ENCODE data around the gene TSC22D1.
"Not testable (repeated sequence)": the region's sequence is repeated elsewhere in the genome, so short reads cannot be mapped to it uniquely, and the experiment has no call there.

The TSC22D1 gene

GRCh38 chr13:44514278-44514677 is 61.9 kb downstream of the TSC22D1 start:
- Histone ChIP-seq H4K8ac (ENCODE audit: low read depth, low read length) (no peak overlapping the region), H2BK5ac (ENCODE audit: low read length) (no peak overlapping the region), H3K4me1 (ENCODE audit: control insufficient read depth in 2 of 2, insufficient read depth in 1 of 2, low read depth in 1 of 2, low read length in 2 of 2) (no peaks in the 10 kb centered on the region), H2BK12ac (ENCODE audit: low read length) (no peak overlapping the region), H2BK15ac (ENCODE audit: low read length) (no peak overlapping the region), H3K4me2 (ENCODE audit: insufficient read depth, low read length, poor library complexity, severe bottlenecking) (no peak overlapping the region), H2AFZ (ENCODE audit: low read length) (no peak overlapping the region), H3K4me3 (ENCODE audit: low read length in 2 of 2) (no peak overlapping the region), H3K23ac (ENCODE audit: low read depth, low read length, poor library complexity) (no peak overlapping the region), H2AK5ac (ENCODE audit: low read depth, low read length) (no peak overlapping the region), H3K4ac (ENCODE audit: low read length) (no peak overlapping the region), H3K9ac (ENCODE audit: low read depth, low read length, poor library complexity) (no peak overlapping the region), H2BK120ac (ENCODE audit: low read depth, low read length) (no peak overlapping the region), H3K27me3 (ENCODE audit: control insufficient read depth in 3 of 3, insufficient read depth in 3 of 3, low read depth in 1 of 3, low read length in 3 of 3) (no peaks in the 10 kb centered on the region), H3K9me3 (replicated peaks in 1 of 2; ENCODE audit: control insufficient read depth in 2 of 2, insufficient read depth in 1 of 2, low read depth in 1 of 2, low read length in 2 of 2) (no peaks in the 10 kb centered on the region), H3K14ac (ENCODE audit: low read length) (no peak overlapping the region), H3K36me3 (replicated peaks in 1 of 2; ENCODE audit: control insufficient read depth in 2 of 2, insufficient read depth in 2 of 2, low read length in 2 of 2) (peaks cover 3 to 24% of the 10 kb centered on the region in 2 donors), H3K79me1 (ENCODE audit: low read depth, low read length) (no peaks in the 10 kb centered on the region), H4K91ac (ENCODE audit: low read depth, low read length, poor library complexity) (no peak overlapping the region), H3K18ac (ENCODE audit: low read length) (no peak overlapping the region), H3K27ac (replicated peaks; ENCODE audit: low read length) (no peak overlapping the region)
- no CpG with 5 or more reads among the region's 6 CpGs for WGBS, 2 donors (ENCODE audit: extremely low coverage in 2 of 2, insufficient read length in 2 of 2, insufficient replicate concordance in 1 of 2)
- no peak for DNase-seq (ENCODE audit: low spot score)

- peaks cover 3 to 23% of the 10 kb centered on the region in 2 donors for H3K36me3 ChIP-seq (replicated peaks in 1 of 2; ENCODE audit: control insufficient read depth in 2 of 2, insufficient read depth in 2 of 2, low read length in 2 of 2)
- H3K18ac ChIP-seq (ENCODE audit: low read length); H3K79me1 ChIP-seq (ENCODE audit: low read depth, low read length); H3K14ac ChIP-seq (ENCODE audit: low read length); H3K23ac ChIP-seq (ENCODE audit: low read depth, low read length, poor library complexity); H3K4me2 ChIP-seq (ENCODE audit: insufficient read depth, low read length, poor library complexity, severe bottlenecking); H3K4me3 ChIP-seq (ENCODE audit: low read length in 2 of 2); H3K9ac ChIP-seq (ENCODE audit: low read depth, low read length, poor library complexity); H3K9me3 ChIP-seq (replicated peaks in 1 of 2; ENCODE audit: control insufficient read depth in 2 of 2, insufficient read depth in 1 of 2, low read depth in 1 of 2, low read length in 2 of 2); DNase-seq (ENCODE audit: low spot score); H3K27ac ChIP-seq (replicated peaks; ENCODE audit: low read length); H4K8ac ChIP-seq (ENCODE audit: low read depth, low read length); H2BK120ac ChIP-seq (ENCODE audit: low read depth, low read length); H2AK5ac ChIP-seq (ENCODE audit: low read depth, low read length); H4K91ac ChIP-seq (ENCODE audit: low read depth, low read length, poor library complexity); H2BK5ac ChIP-seq (ENCODE audit: low read length); H3K27me3 ChIP-seq (ENCODE audit: control insufficient read depth in 3 of 3, insufficient read depth in 3 of 3, low read depth in 1 of 3, low read length in 3 of 3); H3K4me1 ChIP-seq (ENCODE audit: control insufficient read depth in 2 of 2, insufficient read depth in 1 of 2, low read depth in 1 of 2, low read length in 2 of 2); H3K4ac ChIP-seq (ENCODE audit: low read length); H2BK12ac ChIP-seq (ENCODE audit: low read length); H2AFZ ChIP-seq (ENCODE audit: low read length); H2BK15ac ChIP-seq (ENCODE audit: low read length): not testable (repeated sequence)
- WGBS, 2 donors (ENCODE audit: extremely low coverage in 2 of 2, insufficient read length in 2 of 2, insufficient replicate concordance in 1 of 2), result no CpG with 5 or more reads among the region's 6 CpGs
Measured at GRCh38 chr13:44509853-44510252, 66.3 kb downstream of the TSC22D1 start.

- H3K4me1 ChIP-seq (ENCODE audit: control insufficient read depth in 2 of 2, insufficient read depth in 1 of 2, low read depth in 1 of 2, low read length in 2 of 2), result peaks cover 1 to 2% of the 10 kb centered on the region in 2 donors
- H3K79me1 ChIP-seq (ENCODE audit: low read depth, low read length), result no peaks in the 10 kb centered on the region
- no peak overlapping the region for H4K8ac ChIP-seq (ENCODE audit: low read depth, low read length)
- no peak overlapping the region for H3K14ac ChIP-seq (ENCODE audit: low read length)
- H3K9me3 ChIP-seq (replicated peaks in 1 of 2; ENCODE audit: control insufficient read depth in 2 of 2, insufficient read depth in 1 of 2, low read depth in 1 of 2, low read length in 2 of 2), result no peaks in the 10 kb centered on the region
- no peaks in the 10 kb centered on the region for H3K27me3 ChIP-seq (ENCODE audit: control insufficient read depth in 3 of 3, insufficient read depth in 3 of 3, low read depth in 1 of 3, low read length in 3 of 3)
- H2AFZ ChIP-seq (ENCODE audit: low read length), result no peak overlapping the region
- H2BK15ac ChIP-seq (ENCODE audit: low read length), result no peak overlapping the region
- H2AK5ac ChIP-seq (ENCODE audit: low read depth, low read length), result no peak overlapping the region
- no peak overlapping the region for H2BK5ac ChIP-seq (ENCODE audit: low read length)
- no peak overlapping the region for H3K4ac ChIP-seq (ENCODE audit: low read length)
- H4K91ac ChIP-seq (ENCODE audit: low read depth, low read length, poor library complexity), result no peak overlapping the region
- no peak overlapping the region for H3K4me3 ChIP-seq (ENCODE audit: low read length in 2 of 2)
- H2BK120ac ChIP-seq (ENCODE audit: low read depth, low read length), result no peak overlapping the region
- no peak overlapping the region for H3K9ac ChIP-seq (ENCODE audit: low read depth, low read length, poor library complexity)
- H3K36me3 ChIP-seq (replicated peaks in 1 of 2; ENCODE audit: control insufficient read depth in 2 of 2, insufficient read depth in 2 of 2, low read length in 2 of 2), result peaks cover 0 to 15% of the 10 kb centered on the region in 2 donors
- peak overlapping the region; percentile 44 for H3K18ac ChIP-seq (ENCODE audit: low read length)
- H2BK12ac ChIP-seq (ENCODE audit: low read length), result no peak overlapping the region
- no peak overlapping the region for H3K23ac ChIP-seq (ENCODE audit: low read depth, low read length, poor library complexity)
- H3K27ac ChIP-seq (replicated peaks; ENCODE audit: low read length), result no peak overlapping the region
- 100% methylated on average over 1 of the region's 3 CpGs; no CpG with 5 or more reads in 1 of the 2 donors for WGBS, 2 donors (ENCODE audit: extremely low coverage in 2 of 2, insufficient read length in 2 of 2, insufficient replicate concordance in 1 of 2)
- H3K4me2 ChIP-seq (ENCODE audit: insufficient read depth, low read length, poor library complexity, severe bottlenecking), result no peak overlapping the region
- DNase-seq (ENCODE audit: low spot score), result no peak
Measured at GRCh38 chr13:44508562-44509077, 67.5 kb downstream of the TSC22D1 start.

DNA sequence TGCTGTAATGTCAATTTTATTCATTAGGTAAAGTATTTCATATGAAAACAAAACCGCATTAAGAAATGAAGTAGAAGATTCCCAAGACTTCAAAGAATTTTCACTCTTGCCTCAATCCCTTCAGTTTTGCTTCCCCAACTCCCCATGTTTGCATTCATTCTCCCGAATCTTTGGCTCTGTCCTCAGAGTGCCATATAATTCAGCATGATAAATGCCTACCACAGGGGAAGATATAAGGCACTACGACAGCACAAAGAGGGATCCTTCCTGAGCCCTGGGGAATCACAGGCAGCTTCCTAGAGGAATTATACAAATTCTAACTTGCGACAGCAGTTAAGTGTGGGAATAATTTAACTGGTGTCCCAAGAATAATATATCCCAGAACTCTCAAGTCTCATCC is 68.5 kb downstream of the TSC22D1 start:
- no peak overlapping the region for H2BK120ac ChIP-seq (ENCODE audit: low read depth, low read length)
- H3K14ac ChIP-seq (ENCODE audit: low read length), result no peak overlapping the region
- no peak overlapping the region for H3K4me3 ChIP-seq (ENCODE audit: low read length in 2 of 2)
- H3K4me1 ChIP-seq (ENCODE audit: control insufficient read depth in 2 of 2, insufficient read depth in 1 of 2, low read depth in 1 of 2, low read length in 2 of 2), result peaks cover 1 to 2% of the 10 kb centered on the region in 2 donors
- H2AFZ ChIP-seq (ENCODE audit: low read length), result no peak overlapping the region
- no peak overlapping the region for H3K4me2 ChIP-seq (ENCODE audit: insufficient read depth, low read length, poor library complexity, severe bottlenecking)
- H2BK12ac ChIP-seq (ENCODE audit: low read length), result no peak overlapping the region
- H2AK5ac ChIP-seq (ENCODE audit: low read depth, low read length), result no peak overlapping the region
- no peak overlapping the region for H4K8ac ChIP-seq (ENCODE audit: low read depth, low read length)
- no peaks in the 10 kb centered on the region for H3K27me3 ChIP-seq (ENCODE audit: control insufficient read depth in 3 of 3, insufficient read depth in 3 of 3, low read depth in 1 of 3, low read length in 3 of 3)
- H3K79me1 ChIP-seq (ENCODE audit: low read depth, low read length), result no peaks in the 10 kb centered on the region
- no peak overlapping the region for H4K91ac ChIP-seq (ENCODE audit: low read depth, low read length, poor library complexity)
- no peak overlapping the region for H2BK15ac ChIP-seq (ENCODE audit: low read length)
- H3K9me3 ChIP-seq (replicated peaks in 1 of 2; ENCODE audit: control insufficient read depth in 2 of 2, insufficient read depth in 1 of 2, low read depth in 1 of 2, low read length in 2 of 2), result no peaks in the 10 kb centered on the region
- H3K36me3 ChIP-seq (replicated peaks in 1 of 2; ENCODE audit: control insufficient read depth in 2 of 2, insufficient read depth in 2 of 2, low read length in 2 of 2), result peaks cover 0 to 6% of the 10 kb centered on the region in 2 donors
- DNase-seq (ENCODE audit: low spot score), result no peak
- no peak overlapping the region for H3K23ac ChIP-seq (ENCODE audit: low read depth, low read length, poor library complexity)
- H3K4ac ChIP-seq (ENCODE audit: low read length), result no peak overlapping the region
- H3K9ac ChIP-seq (ENCODE audit: low read depth, low read length, poor library complexity), result no peak overlapping the region
- no peak overlapping the region for H3K27ac ChIP-seq (replicated peaks; ENCODE audit: low read length)
- no peak overlapping the region for H3K18ac ChIP-seq (ENCODE audit: low read length)
- no CpG with 5 or more reads among the region's 4 CpGs for WGBS, 2 donors (ENCODE audit: extremely low coverage in 2 of 2, insufficient read length in 2 of 2, insufficient replicate concordance in 1 of 2)
- H2BK5ac ChIP-seq (ENCODE audit: low read length), result no peak overlapping the region

All from neuronal stem cell (in vitro differentiated cells).